ENCODE results near the gene AKAP13.

Gene AKAP13

GRCh38 chr15:85381850-85382751 lies 1.7 kb downstream of the AKAP13 start:
- peak overlapping the region; percentile 69 for H3K4me3 ChIP-seq (ENCODE audit: low read depth, low read length)

DNA sequence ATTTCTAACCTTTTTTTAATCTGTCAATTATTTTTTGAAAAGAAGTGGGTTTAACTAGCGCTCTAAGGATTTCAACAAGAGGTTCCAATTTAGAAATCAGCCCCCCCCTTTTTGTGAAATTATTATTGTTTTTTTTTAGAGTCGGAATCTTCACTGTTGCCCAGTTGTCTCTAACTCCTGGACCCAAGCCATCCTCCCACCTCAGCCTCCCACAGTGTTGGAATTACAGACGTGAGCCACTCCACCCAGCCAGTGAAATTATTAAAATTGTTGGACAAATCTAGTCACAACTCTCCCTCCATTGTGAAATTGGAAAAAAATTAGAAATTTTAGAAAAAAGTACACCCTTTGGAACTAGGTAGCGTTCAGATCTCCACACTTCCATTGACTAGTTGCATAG lies 2.5 kb downstream of the AKAP13 start:
- no peak overlapping the region for H3K4me3 ChIP-seq (ENCODE audit: low read depth, low read length)

DNA sequence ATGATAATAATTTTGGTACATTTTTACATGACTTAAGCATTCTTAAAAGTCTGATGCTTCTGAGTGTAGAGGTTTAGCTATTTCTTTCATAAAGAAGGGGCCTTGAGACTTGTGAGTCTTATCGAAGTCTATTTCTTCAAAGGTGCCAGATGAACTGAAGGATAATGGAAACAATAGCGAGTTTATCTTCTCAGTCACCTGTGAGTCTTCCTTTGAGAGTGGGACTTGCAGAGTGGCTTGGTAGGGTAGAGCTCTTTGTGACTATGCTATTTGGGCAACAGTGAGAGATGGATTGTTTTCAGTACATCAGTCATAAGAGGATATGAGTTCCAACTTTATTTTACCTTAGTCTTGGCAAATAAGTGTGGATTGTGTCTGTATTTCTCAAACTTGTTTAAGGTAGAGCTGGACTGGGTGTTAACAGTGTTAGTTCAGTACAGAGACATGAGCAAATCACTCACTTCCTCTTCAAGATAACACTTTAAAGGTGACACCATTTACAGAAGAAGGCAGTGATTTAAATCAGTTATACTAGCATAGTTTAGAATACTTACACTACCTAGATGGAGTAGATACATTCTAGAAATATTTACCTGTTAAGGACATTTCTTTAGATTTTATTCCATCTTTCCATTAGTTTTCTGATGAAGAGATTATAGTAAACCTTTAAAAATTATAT lies 3.2 kb downstream of the AKAP13 start:
- H3K4me3 ChIP-seq (ENCODE audit: low read depth, low read length) = no peak overlapping the region

- H3K4me3 ChIP-seq (ENCODE audit: low read depth, low read length) = no peak overlapping the region
Measured at GRCh38 chr15:85386261-85386660, 5.9 kb downstream of the AKAP13 start.

DNA sequence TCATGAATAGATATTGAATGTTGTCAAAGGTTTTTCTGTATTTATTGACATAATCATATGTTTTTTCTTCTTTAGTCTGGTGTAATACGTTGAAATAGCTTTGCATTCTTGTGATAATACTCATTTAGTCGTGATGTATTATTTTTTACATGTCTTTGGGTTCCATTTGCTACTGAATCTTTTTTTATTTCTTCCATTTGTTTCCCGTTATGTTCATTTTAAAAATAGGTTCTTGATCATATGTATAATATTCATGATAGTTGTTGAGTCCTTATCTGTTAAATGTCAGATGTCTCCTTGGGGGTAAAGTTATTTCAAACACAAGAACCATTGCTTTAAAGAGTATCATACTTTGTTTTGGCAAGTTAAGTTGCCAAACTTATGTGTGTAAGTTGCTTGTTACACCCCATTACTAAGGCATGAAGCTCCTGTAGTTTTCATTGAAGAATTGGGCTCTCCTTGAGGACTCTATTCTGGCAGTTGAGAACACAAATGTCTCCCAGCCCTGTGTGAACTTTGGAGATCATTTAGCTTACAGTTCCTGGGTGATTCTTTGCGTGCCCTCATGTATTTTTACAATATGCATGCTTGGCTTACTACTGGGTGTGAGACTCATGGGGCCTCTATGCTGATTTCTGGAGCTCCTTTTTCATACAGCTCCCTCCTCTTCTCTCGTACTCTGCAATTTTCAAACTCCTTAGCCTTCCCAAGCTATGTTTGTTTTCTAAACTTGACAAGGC lies 8.3 kb downstream of the AKAP13 start:
- H3K4me3 ChIP-seq (ENCODE audit: low read depth, low read length) = no peak overlapping the region

- no peak overlapping the region for H3K4me3 ChIP-seq (ENCODE audit: low read depth, low read length)
Measured at GRCh38 chr15:85389306-85389650, 8.9 kb downstream of the AKAP13 start.

- no peak overlapping the region for H3K4me3 ChIP-seq (ENCODE audit: low read depth, low read length)
Measured at GRCh38 chr15:85389772-85390171, 9.4 kb downstream of the AKAP13 start.

DNA sequence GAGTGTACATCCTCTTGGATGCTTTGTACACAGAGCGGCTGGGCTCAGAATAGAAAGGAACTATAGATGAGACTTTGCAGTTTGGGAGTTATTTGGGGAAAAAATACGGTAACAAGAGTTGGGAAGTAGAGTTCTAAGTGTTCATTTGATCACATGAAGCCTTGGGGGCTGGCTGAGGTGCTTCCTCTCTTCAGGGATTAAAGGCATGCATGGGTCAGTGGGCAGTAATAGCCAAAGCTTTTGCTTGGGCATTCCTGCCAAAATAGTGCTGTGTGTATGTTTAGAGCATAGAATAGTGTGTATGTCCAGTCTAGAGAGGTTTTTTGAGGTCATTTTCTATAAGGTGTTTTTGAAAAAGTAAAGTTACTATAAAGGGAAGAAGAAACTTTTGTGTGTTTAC lies 12.8 kb downstream of the AKAP13 start:
- H3K4me3 ChIP-seq (ENCODE audit: low read depth, low read length) = no peak overlapping the region

DNA sequence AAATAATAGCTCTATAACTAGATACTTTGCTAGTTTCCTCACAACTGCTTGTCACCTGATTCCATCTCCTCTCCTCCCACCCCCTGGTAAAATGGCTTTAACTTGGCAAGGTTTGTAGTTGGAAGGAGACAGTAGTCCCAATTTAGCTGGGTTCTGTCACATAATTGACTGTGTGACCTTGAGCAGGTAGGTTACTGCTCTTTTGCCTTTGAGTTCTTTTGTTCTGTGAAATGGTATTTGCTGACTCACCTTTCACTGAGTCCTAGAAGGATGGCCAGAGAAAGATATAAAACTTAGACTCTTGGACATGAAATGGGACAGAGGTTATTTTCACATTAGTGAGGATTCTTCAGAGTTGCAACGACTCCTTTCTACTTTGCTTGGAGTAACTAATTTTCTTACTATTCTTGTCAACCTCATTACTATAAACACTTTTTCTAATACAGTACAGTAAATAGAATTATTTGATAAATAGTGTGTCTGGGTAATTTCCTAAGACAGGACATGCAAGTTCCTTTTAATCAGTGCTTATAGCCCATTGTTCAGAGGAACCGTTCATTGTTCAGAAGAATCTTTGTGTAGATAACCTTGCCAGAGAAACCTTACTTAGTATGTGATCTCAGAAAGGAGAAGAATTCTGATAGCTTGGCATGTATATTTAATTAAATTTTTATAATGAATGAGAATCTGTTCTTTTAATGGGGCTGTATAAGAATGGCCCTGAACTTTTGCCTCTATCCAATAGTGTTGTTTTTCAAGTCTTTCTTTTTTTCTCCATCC lies 14.3 kb downstream of the AKAP13 start:
- no peak overlapping the region for H3K4me3 ChIP-seq (ENCODE audit: low read depth, low read length)

- H3K4me3 ChIP-seq (ENCODE audit: low read depth, low read length) = no peak overlapping the region
Measured at GRCh38 chr15:85396554-85396953, 16.2 kb downstream of the AKAP13 start.

DNA sequence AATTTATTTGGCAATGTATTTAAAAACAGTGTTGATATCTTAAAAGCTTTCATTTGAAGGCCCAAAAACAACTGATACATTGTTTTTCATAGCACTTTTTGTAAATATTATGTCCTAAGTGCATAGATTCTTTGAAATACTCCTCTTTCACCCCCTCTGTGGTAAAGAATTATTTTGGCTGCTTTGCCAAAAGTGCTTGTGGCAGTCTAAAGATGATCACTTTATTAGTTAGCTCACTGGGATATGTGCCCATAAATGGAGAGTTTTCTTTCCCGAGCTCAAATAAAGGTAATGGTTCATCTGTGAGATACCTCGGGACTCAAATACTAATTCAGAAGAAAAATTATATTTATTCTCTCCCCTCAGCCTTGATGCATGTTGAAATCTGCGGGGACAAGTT lies 16.7 kb downstream of the AKAP13 start:
- no peak overlapping the region for H3K4me3 ChIP-seq (ENCODE audit: low read depth, low read length)

GRCh38 chr15:85397926-85398325 lies 17.5 kb downstream of the AKAP13 start:
- no peak overlapping the region for H3K4me3 ChIP-seq (ENCODE audit: low read depth, low read length)

DNA sequence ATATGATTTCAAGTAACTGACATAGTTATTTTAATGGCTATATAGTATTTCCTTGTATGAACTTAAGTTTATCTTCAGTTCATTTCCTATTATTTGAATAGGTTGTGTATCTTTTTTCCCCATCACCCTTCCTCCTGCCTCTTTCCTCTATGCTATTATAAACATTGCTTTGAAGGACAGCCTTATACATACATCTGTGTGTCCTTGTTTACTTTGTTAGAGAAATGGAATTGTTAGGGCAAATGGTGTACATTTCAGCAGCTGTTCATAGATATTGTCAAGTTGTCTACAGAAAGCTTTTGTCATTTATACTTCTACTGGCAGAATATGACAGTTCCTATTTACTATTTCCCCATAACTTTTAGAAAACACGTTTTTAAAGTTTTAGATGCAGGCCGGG lies 18.4 kb downstream of the AKAP13 start:
- no peak overlapping the region for H3K4me3 ChIP-seq (ENCODE audit: low read depth, low read length)

GRCh38 chr15:85399627-85400026 lies 19.2 kb downstream of the AKAP13 start:
- no peak overlapping the region for H3K4me3 ChIP-seq (ENCODE audit: low read depth, low read length)

DNA sequence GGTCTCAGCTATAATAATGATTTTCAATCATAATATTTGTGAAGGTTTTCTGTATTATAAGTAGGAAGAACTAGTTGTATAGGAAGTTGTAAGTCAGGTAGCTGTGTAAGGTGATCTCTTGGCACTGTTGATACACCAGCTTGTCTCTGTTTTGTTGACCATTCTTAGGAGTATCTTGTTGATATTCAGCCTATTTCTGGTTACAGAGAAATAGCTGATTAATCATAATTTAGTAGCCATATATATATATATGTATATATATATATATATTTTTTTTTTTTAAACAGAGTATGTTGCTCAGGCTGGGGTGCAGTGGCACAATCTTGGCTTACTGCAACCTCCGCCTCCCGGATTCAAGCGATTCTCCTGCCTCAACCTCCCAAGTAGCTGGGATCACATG lies 20.2 kb downstream of the AKAP13 start:
- no peak overlapping the region for H3K4me3 ChIP-seq (ENCODE audit: low read depth, low read length)

- no peak overlapping the region for H3K4me3 ChIP-seq (ENCODE audit: low read depth, low read length)
Measured at GRCh38 chr15:85401108-85401774, 20.8 kb downstream of the AKAP13 start.

GRCh38 chr15:85402195-85402881 lies 21.9 kb downstream of the AKAP13 start:
- H3K4me3 ChIP-seq (ENCODE audit: low read depth, low read length) = no peak overlapping the region

GRCh38 chr15:85403745-85404144 lies 23.3 kb downstream of the AKAP13 start:
- H3K4me3 ChIP-seq (ENCODE audit: low read depth, low read length) = no peak overlapping the region

- no peak overlapping the region for H3K4me3 ChIP-seq (ENCODE audit: low read depth, low read length)
Measured at GRCh38 chr15:85404176-85404917, 23.9 kb downstream of the AKAP13 start.

All from iPS-11a (cell line).